BLaER1 treated with 17β-estradiol and CSF1 and Interleukin-3, amounts not matched to agents 10 nM and 100 nM (cell line): ENCODE measurements around the gene LAMTOR2.

Source experiments
- H3K27ac ChIP-seq, 11 experiments: shearing (Covaris generic); formaldehyde crosslinking; 2 replicates each; pipeline ENCODE4 v1.8.1; 2022
- H3K27me3 ChIP-seq, 11 experiments: shearing (Covaris generic); formaldehyde crosslinking; 2 replicates each; pipeline ENCODE4 v1.8.1; 2022
- H3K36me3 ChIP-seq, 11 experiments: shearing (Covaris generic); formaldehyde crosslinking; 2 replicates each; pipeline ENCODE4 v1.8.1; 2022
- H3K4me1 ChIP-seq, 10 experiments: shearing (Covaris generic); formaldehyde crosslinking; 2 replicates each; pipeline ENCODE4 v1.8.1; 2022
- H3K4me2 ChIP-seq, 11 experiments: shearing (Covaris generic); formaldehyde crosslinking; 2 replicates each; pipeline ENCODE4 v1.8.1; 2022
- H3K4me3 ChIP-seq, 10 experiments: shearing (Covaris generic); formaldehyde crosslinking; 2 replicates each; pipeline ENCODE4 v1.8.1; 2022
- H3K9ac ChIP-seq, 11 experiments: shearing (Covaris generic); formaldehyde crosslinking; 2 replicates each; pipeline ENCODE4 v1.8.1; 2022
- H3K9me3 ChIP-seq, 11 experiments: shearing (Covaris generic); formaldehyde crosslinking; replicated peaks in 1 of 11; 2 replicates each; pipeline ENCODE4 v1.8.1; 2022
- H4K20me1 ChIP-seq, 11 experiments: shearing (Covaris generic); formaldehyde crosslinking; 2 replicates each; pipeline ENCODE4 v1.8.1; 2022
- Cebpa-rat ChIP-seq, 11 experiments: shearing (Covaris generic); IDR thresholded peaks; 2 replicates each; pipeline ENCODE4 v1.8.1; 2022

The LAMTOR2 gene

GRCh38 chr1:156090840-156091188, 36.2 kb downstream of the LAMTOR2 start:
- H3K27me3 ChIP-seq: no peaks in the 10 kb centered on the region
- no peaks in the 10 kb centered on the region for H3K9me3 ChIP-seq
- no peak for TF ChIP-seq Cebpa-rat (IDR thresholded peaks at IDR 0.05)
- peak overlapping the region in 5 of 11 experiments; percentile 45 to 71 (median 70); a peak in 8 of 22 replicates for H3K27ac ChIP-seq
- peak overlapping the region in 4 of 11 experiments; percentile 45 to 78 (median 64); a peak in 6 of 22 replicates for H3K9ac ChIP-seq
- H3K4me3 ChIP-seq: no peak overlapping the region; a peak in 2 of 20 replicates
- peaks cover 39 to 72% (median 51%) of the 10 kb centered on the region in 10 experiments for H3K4me1 ChIP-seq
- H4K20me1 ChIP-seq: peaks cover 0 to 27% (median 7%) of the 10 kb centered on the region in 11 experiments; a peak in 11 of 22 replicates
- H3K4me2 ChIP-seq: peak overlapping the region; percentile 76 to 98 (median 88)
- no peaks in the 10 kb centered on the region for H3K36me3 ChIP-seq

DNA sequence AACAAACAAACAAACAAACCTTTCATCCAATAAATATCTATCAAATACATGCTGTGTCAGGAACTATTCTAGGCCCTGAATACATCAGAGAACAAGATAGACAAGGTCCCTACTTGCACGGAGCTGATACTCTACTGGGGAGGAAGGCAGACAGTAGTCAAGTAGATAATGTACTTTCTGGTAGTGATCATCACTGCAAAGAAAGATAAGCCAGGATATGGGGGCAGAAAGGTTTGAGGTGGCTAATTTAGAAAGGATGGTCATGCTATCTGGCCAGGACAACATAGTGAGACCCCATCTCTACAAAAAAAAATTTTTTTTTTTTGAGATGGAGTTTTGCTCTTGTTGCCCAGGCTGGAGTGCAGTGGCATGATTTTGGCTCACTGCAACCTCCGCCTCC, 37.0 kb downstream of the LAMTOR2 start:
- no peak overlapping the region for H3K4me2 ChIP-seq
- peaks cover 0 to 34% (median 14%) of the 10 kb centered on the region in 11 experiments; a peak in 14 of 22 replicates for H4K20me1 ChIP-seq
- H3K4me1 ChIP-seq: peaks cover 47 to 72% (median 52%) of the 10 kb centered on the region in 10 experiments
- H3K9me3 ChIP-seq: no peaks in the 10 kb centered on the region
- H3K36me3 ChIP-seq: no peaks in the 10 kb centered on the region
- H3K9ac ChIP-seq: no peak overlapping the region
- no peak overlapping the region for H3K27ac ChIP-seq
- no peak overlapping the region for H3K4me3 ChIP-seq
- TF ChIP-seq Cebpa-rat (IDR thresholded peaks at IDR 0.05): no peak
- H3K27me3 ChIP-seq: no peaks in the 10 kb centered on the region

DNA sequence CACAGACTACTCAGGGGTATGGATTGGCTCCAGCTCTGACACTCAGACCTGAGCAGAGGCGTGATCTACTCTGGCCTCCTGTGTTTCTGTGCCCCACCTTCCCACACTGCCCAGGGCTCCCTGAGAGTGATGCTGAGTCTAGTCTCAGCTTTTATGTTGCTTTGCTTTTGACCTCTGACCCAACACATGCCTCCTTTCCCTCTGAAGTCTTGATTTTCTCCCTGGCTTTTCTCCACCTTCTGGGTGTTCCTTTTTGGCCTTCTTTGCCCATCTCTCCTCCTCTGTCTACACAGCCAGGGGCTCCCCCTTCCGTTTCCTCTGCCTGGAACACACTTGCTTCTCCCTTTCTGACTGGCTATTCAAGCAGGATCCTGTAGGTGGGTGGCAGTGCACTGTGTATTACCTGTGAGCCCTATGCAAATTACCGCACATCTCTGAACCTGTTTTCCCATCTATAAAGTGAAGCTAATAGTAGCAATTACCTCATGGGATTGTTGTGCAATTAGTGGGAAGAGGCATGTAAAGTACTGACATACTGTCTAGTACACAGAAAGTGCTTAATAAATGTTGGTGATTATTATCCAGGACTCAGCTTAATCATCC, 41.4 kb downstream of the LAMTOR2 start:
- Histone ChIP-seq H3K9ac (peak overlapping the region; percentile 24 to 83 (median 67); a peak in 19 of 22 replicates), H3K27me3 (peaks cover 0 to 15% (median 3%) of the 10 kb centered on the region in 11 experiments; a peak in 5 of 22 replicates), H3K9me3 (no peaks in the 10 kb centered on the region), H3K4me2 (peak overlapping the region; percentile 75 to 94 (median 90)), H3K36me3 (no peaks in the 10 kb centered on the region), H3K27ac (peak overlapping the region; percentile 57 to 94 (median 79); a peak in 16 of 22 replicates), H4K20me1 (peaks cover 0 to 41% (median 21%) of the 10 kb centered on the region in 11 experiments; a peak in 14 of 22 replicates), H3K4me1 (peaks cover 35 to 69% (median 50%) of the 10 kb centered on the region in 10 experiments), H3K4me3 (peak overlapping the region in 2 of 10 experiments; percentile 15 to 52; a peak in 2 of 20 replicates)
- TF ChIP-seq Cebpa-rat (IDR thresholded peaks at IDR 0.05): 0 out of 22 replicates have a peak, but pooled peaks of 1 of the 11 experiments have one; percentile 26

- H3K4me1 ChIP-seq: peaks cover 35 to 74% (median 54%) of the 10 kb centered on the region in 10 experiments
- peaks cover 0 to 15% (median 3%) of the 10 kb centered on the region in 11 experiments; a peak in 5 of 22 replicates for H3K27me3 ChIP-seq
- H3K27ac ChIP-seq: peak overlapping the region; percentile 57 to 94 (median 79); a peak in 21 of 22 replicates
- TF ChIP-seq Cebpa-rat (IDR thresholded peaks at IDR 0.05): 0 out of 22 replicates have a peak, but pooled peaks of 1 of the 11 experiments have one; percentile 11
- peak overlapping the region; percentile 25 to 83 (median 67); a peak in 21 of 22 replicates for H3K9ac ChIP-seq
- H4K20me1 ChIP-seq: peaks cover 0 to 40% (median 21%) of the 10 kb centered on the region in 11 experiments; a peak in 14 of 22 replicates
- no peaks in the 10 kb centered on the region for H3K9me3 ChIP-seq
- peak overlapping the region; percentile 75 to 94 (median 90) for H3K4me2 ChIP-seq
- H3K4me3 ChIP-seq: peak overlapping the region in 3 of 10 experiments; percentile 15 to 52 (median 30); a peak in 6 of 20 replicates
- no peaks in the 10 kb centered on the region for H3K36me3 ChIP-seq
Measured at GRCh38 chr1:156096640-156097391, 42.2 kb downstream of the LAMTOR2 start.

- Histone ChIP-seq H3K4me1 (peaks cover 40 to 83% (median 63%) of the 10 kb centered on the region in 10 experiments), H3K36me3 (no peaks in the 10 kb centered on the region), H4K20me1 (peaks cover 0 to 40% (median 21%) of the 10 kb centered on the region in 11 experiments; a peak in 14 of 22 replicates), H3K9ac (peak overlapping the region in 10 of 11 experiments; percentile 17 to 83 (median 46); a peak in 13 of 22 replicates), H3K27me3 (peaks cover 0 to 15% (median 3%) of the 10 kb centered on the region in 11 experiments; a peak in 5 of 22 replicates), H3K4me2 (peak overlapping the region; percentile 75 to 94 (median 90)), H3K4me3 (no peak overlapping the region), H3K9me3 (no peaks in the 10 kb centered on the region), H3K27ac (peak overlapping the region; percentile 42 to 94 (median 74); a peak in 19 of 22 replicates)
- no peak for TF ChIP-seq Cebpa-rat (IDR thresholded peaks at IDR 0.05)
Measured at GRCh38 chr1:156097499-156098178, 43.1 kb downstream of the LAMTOR2 start.

GRCh38 chr1:156098784-156099183, 44.2 kb downstream of the LAMTOR2 start:
- H3K4me2 ChIP-seq: peak overlapping the region in 9 of 11 experiments; percentile 11 to 94 (median 90); a peak in 11 of 22 replicates
- H3K27me3 ChIP-seq: peaks cover 0 to 15% (median 3%) of the 10 kb centered on the region in 11 experiments; a peak in 5 of 22 replicates
- no peaks in the 10 kb centered on the region for H3K36me3 ChIP-seq
- H3K4me3 ChIP-seq: no peak overlapping the region
- no peaks in the 10 kb centered on the region for H3K9me3 ChIP-seq
- H3K4me1 ChIP-seq: peaks cover 51 to 92% (median 74%) of the 10 kb centered on the region in 10 experiments
- peak overlapping the region in 3 of 11 experiments; percentile 5 to 35 (median 23); a peak in 4 of 22 replicates for H3K27ac ChIP-seq
- peaks cover 0 to 40% (median 21%) of the 10 kb centered on the region in 11 experiments; a peak in 14 of 22 replicates for H4K20me1 ChIP-seq
- no peak overlapping the region; a peak in 1 of 22 replicates for H3K9ac ChIP-seq
- no peak for TF ChIP-seq Cebpa-rat (IDR thresholded peaks at IDR 0.05)

- Histone ChIP-seq H3K27ac (peak overlapping the region in 3 of 11 experiments; percentile 5 to 35 (median 23); a peak in 4 of 22 replicates), H3K4me1 (peaks cover 56 to 92% (median 79%) of the 10 kb centered on the region in 10 experiments), H3K9me3 (no peaks in the 10 kb centered on the region), H3K4me2 (peak overlapping the region in 6 of 11 experiments; percentile 29 to 94 (median 91); a peak in 6 of 22 replicates), H3K27me3 (peaks cover 0 to 15% (median 3%) of the 10 kb centered on the region in 11 experiments; a peak in 5 of 22 replicates), H4K20me1 (peaks cover 0 to 40% (median 21%) of the 10 kb centered on the region in 11 experiments; a peak in 13 of 22 replicates), H3K9ac (no peak overlapping the region), H3K36me3 (no peaks in the 10 kb centered on the region), H3K4me3 (no peak overlapping the region)
- TF ChIP-seq Cebpa-rat (IDR thresholded peaks at IDR 0.05): no peak
Measured at GRCh38 chr1:156099282-156099681, 44.7 kb downstream of the LAMTOR2 start.
